Sigmoid colon (tissue), 4 donors: Measurements from ENCODE around the gene PACRG.

Source experiments
- EP300 ChIP-seq, 4 donors: sonication (generic); formaldehyde crosslinking; IDR thresholded peaks; one replicate each; pipeline ENCODE4 v1.6.1; 2017; ENCODE audit warnings: antibody characterized with exemption in 4 of 4
- POLR2A ChIP-seq, 2 donors: fragments of 450-650 bp; IDR thresholded peaks; one replicate each; pipeline ENCODE4 v1.6.1; 2016; ENCODE audit warnings: antibody characterized with exemption in 2 of 2, mild to moderate bottlenecking in 2 of 2, moderate library complexity in 2 of 2
- TF ChIP-seq, protein P1 (sequence below), 4 experiments: fragments of 450-650 bp in 3 of 4; fragments of 200-600 bp in 1 of 4; IDR thresholded peaks; one replicate each; pipeline ENCODE4 v1.5.1; 2016 to 2019; ENCODE audit warnings: antibody characterized with exemption in 4 of 4, mild to moderate bottlenecking in 3 of 4, moderate library complexity in 2 of 4

DNA sequence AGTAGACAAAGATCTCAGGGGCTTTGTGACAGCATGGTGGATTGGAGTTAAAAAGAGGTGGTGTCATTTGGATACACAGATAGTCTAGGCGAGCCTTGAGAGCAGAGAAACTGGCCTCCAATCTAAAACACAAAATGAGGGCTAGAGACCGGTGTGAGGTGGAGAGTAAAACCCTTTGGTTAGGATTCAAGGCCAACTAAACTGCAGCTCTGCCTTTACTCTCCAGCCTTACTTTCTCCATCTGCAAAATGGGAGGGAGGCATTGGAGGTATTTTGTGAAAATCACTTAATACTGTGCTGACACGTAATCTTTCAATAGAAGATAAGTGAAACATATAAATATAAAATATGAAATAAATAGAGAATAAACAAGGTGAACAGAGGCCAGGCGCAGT, 597.6 kb downstream of the PACRG start:
- TF ChIP-seq, protein P1, sequence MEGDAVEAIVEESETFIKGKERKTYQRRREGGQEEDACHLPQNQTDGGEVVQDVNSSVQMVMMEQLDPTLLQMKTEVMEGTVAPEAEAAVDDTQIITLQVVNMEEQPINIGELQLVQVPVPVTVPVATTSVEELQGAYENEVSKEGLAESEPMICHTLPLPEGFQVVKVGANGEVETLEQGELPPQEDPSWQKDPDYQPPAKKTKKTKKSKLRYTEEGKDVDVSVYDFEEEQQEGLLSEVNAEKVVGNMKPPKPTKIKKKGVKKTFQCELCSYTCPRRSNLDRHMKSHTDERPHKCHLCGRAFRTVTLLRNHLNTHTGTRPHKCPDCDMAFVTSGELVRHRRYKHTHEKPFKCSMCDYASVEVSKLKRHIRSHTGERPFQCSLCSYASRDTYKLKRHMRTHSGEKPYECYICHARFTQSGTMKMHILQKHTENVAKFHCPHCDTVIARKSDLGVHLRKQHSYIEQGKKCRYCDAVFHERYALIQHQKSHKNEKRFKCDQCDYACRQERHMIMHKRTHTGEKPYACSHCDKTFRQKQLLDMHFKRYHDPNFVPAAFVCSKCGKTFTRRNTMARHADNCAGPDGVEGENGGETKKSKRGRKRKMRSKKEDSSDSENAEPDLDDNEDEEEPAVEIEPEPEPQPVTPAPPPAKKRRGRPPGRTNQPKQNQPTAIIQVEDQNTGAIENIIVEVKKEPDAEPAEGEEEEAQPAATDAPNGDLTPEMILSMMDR (IDR thresholded peaks at IDR 0.05), result no peak
- TF ChIP-seq POLR2A (IDR thresholded peaks at IDR 0.05) (no peak), EP300 (IDR thresholded peaks at IDR 0.05) (no peak)
